Stimulated activated CD4-positive, alpha-beta T cell treated with anti-CD3 and anti-CD28 coated beads, Interleukin-1b, Interleukin-23, amount 100 ng/mL, for 48 hours (primary cell): ENCODE measurements around the gene N4BP3.
A peak's percentile ranks its signal among the peaks of the same experiment; 100 is the strongest.

Experiments
- DNase-seq: peaks from one replicate; pipeline ENCODE4 v3.0.0-alpha.2; 2020

N4BP3 gene

DNA sequence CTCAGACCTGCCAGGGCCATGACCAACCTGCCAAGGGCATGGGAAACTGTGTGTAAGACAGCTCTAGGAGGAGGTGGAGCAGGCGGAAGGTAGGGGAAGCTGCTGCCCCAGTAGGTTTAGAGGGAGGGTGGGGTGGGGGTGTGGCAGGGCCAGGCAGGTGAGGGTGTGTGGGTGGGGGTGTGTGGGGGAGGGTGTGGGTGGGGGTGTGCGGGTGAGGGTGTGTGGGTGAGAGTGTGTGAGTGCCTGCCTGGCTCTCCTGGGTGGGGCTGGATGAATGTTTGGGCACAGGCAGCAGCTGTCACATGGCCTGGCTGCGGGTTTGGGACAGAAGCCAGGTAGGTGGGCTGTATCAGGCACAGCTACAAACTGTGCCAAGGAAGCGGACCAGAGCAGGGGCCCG is 8.8 kb upstream of the N4BP3 start:
- DNase-seq = no peak

GRCh38 chr5:178106086-178106485 is 7.2 kb upstream of the N4BP3 start:
- DNase-seq = no peak

GRCh38 chr5:178106556-178107239 is 6.6 kb upstream of the N4BP3 start:
- DNase-seq = no peak

GRCh38 chr5:178107756-178108310 is 5.5 kb upstream of the N4BP3 start:
- DNase-seq = no peak

DNA sequence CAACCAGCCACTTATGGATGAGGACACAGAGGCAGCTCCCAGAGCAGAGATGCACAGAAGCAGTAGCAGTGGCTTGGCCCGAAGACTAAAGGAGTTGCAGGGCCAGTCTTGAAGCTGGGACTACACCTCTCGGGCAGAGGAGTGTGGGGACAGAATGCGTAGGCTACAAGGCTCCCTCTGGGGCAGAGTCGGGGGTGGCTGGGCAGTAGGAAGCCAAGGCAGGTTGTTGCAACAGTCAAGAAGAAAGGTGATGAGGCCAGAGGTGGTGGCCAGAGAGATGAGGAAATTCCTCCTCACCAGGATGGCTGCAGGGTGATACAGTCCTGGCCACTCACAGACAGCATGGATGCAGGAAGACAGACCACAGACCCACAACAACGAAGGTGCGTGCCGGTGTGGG is 4.9 kb upstream of the N4BP3 start:
- no peak for DNase-seq

GRCh38 chr5:178108966-178109365 is 4.4 kb upstream of the N4BP3 start:
- no peak for DNase-seq

GRCh38 chr5:178110511-178110910 is 2.8 kb upstream of the N4BP3 start:
- DNase-seq = no peak

- DNase-seq = no peak
Measured at GRCh38 chr5:178111925-178112324, 1.4 kb upstream of the N4BP3 start.

- DNase-seq = no peak
Measured at GRCh38 chr5:178112545-178112944, 787 bp upstream of the N4BP3 start.

DNA sequence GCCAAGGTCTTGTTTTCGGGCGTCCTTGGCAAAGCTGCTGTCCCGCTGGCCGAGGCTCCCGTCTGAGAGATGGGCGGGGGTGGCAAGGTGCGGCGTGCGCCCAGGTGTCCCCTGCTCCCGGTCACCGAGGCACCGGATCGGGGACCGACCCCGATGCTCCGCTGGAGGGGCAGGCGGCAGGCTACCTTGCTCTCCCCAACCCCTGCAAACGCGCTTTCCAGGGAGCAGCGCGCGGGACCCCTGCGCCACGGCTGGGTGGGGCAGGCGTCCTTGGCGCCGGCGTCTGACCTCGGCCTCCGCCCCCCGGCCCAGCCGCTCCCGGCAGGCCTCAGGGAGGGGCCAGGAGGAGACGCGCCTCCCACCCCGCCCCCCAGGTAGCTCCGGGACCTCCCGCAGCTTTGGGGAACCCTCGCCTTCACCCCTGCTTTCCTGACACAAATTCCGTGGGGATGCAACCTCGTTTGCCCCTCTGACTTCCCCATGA is 551 bp downstream of the N4BP3 start:
- no peak for DNase-seq

DNA sequence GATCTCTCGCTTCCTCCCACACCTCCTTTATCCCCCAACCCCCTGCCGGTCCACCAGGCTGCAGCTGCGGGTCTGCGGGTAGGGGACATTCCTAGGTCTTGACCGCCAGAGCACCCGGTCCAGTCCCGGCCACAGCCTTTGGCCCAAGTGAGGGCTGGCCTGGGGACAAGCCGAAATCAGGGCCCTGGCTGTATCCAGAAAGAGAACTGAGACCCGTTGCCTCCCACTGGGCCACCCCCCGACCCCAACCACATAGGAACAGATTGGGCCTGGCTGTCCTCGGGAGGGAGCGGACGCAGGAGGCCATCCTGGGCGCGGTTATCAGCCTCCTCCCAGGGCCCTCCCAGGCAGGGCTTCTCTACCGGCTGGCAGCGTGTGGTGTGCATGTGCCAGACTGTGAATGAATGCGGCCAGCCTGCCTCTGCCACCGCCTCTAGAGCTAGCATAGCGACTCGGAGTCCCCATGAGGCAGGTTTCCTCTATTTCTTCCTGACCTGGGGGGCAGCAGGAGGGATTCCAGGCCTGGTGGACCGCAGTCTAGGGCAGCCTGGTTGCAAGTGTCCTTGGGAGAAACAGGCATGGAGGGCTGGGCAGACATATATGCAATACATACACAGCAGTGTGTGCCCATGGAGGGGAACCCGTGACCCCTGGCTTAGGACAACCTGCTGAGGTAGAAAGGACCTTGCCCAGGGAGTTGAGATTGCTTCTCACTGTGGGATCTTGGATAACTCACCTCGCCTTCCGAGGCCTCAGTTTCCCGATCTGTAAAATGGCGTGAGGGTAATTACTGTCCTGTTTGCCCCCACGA is 1.2 kb downstream of the N4BP3 start:
- no peak for DNase-seq

DNA sequence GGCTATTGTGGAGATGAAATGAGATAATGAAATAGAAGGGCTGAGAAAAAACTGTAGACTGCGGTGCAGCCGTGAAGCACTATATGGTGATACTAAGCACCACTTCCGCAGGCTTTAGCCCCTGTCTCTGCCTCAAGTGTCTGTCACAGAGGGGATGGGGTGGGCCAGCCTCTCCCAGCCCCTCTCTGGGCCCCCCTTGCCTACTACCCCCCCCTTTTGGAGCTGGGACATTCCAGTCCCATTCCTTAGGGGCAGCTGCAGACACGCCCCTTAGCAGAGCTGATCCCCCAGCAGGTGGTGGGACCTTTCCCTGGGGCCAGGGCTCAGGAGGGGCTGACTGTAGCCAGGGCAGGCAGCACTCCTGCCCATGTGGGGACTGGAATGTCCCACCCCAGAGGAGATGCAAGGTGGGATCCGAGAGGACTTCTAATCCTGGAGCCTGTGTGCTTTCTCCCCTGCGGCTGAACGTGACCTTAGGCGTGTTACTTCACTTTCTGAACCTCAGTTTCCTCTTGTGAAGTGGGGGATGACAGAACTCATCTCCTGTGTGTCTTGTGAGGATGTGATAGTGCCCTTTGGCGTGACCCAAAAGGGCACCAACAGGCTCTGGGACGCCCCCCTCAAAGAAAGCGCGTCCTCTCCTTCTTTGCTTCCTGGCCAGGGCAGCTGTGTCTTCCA is 1.9 kb downstream of the N4BP3 start:
- no peak for DNase-seq

- no peak for DNase-seq
Measured at GRCh38 chr5:178115814-178116142, 2.4 kb downstream of the N4BP3 start.

DNA sequence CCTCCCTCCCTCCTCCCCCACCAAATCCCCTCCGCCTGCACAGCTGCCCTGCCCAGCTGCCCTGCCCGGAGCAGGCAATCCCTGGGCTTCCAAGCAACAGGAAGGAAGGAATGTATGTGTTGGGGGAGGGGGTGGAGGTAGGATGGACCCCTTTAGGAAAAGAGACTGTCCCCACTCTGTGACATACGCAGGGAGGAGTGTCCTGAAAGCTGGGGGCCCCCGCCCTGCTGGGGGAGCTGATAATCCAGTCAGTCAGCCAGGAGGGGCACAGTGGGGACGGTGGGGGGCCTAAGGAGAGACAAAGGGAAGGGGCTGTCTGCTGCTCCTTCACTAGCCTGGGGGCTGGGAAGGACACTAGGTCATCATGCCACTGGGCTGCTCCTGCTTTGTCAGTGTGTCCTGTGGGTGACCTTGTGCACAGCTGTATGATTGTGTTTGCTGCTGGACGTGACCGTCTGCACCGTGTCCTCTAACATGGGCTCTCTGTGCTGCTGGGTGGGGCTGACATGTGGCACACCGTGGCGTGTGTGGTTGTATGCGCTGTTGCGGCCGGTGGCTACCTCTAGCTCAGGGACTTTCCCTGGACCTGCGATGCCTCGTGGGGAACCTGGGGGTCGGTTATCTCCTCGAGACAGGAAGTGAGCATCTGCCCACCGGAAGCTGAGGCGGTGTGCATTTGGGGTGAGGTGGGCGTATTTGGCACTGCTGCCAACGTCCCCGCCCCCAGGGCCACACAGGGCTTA is 3.0 kb downstream of the N4BP3 start:
- DNase-seq = peak; percentile 46

- DNase-seq = no peak
Measured at GRCh38 chr5:178117923-178118701, 4.8 kb downstream of the N4BP3 start.

GRCh38 chr5:178119915-178120606 is 6.7 kb downstream of the N4BP3 start:
- no peak for DNase-seq

- peak; percentile 87 for DNase-seq
Measured at GRCh38 chr5:178120607-178121357, 7.5 kb downstream of the N4BP3 start.

DNA sequence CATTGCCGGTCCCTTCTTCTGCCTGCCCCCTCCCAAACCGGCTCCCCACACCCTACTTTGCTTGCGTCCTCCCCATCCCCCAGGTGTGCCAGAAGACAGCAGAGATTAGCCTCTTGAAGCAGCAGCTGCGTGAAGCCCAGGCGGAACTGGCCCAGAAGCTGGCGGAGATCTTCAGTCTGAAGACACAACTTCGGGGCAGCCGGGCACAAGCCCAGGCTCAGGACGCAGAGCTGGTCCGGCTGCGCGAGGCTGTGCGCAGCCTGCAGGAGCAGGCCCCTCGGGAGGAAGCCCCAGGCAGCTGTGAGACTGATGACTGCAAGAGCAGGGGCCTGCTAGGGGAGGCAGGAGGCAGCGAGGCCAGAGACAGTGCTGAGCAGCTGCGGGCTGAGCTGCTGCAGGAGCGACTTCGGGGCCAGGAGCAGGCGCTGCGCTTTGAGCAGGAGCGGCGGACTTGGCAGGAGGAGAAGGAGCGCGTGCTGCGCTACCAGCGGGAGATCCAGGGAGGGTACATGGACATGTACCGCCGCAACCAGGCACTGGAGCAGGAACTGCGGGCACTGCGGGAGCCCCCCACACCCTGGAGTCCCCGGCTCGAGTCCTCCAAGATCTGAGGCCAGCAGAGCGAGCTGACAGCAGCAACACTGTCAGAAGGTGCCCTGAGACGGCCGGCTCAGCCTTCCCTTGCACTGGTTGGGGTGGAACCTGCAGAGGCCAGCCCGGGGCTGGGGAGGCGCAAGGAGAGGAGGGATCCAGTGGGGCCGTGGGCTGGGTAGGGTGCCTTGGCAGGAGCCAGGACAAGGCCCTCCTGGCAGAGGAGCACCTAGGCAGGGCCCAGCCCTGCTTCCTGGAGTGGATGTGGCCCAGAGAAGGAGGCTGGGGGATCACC is 8.3 kb downstream of the N4BP3 start:
- DNase-seq = no peak

- DNase-seq = no peak
Measured at GRCh38 chr5:178122346-178122745, 9.0 kb downstream of the N4BP3 start.
